A549 (cell line): ENCODE results near the gene POLDIP3.

ENCODE experiments used
- CHD4 ChIP-seq: fragments of 200-600 bp; sonication (generic); IDR thresholded peaks from 2 replicates; pipeline ENCODE4 v1.6.1; 2016; ENCODE audit warnings: antibody characterized with exemption, mild to moderate bottlenecking, borderline replicate concordance
- EP300 ChIP-seq, 2 experiments: fragments of >200 bp; sonication (Bioruptor Twin); formaldehyde crosslinking; IDR thresholded peaks; 2 replicates in 1 of 2; 3 replicates in 1 of 2; pipeline ENCODE4 v1.6.1; 2016 to 2017
- JUNB ChIP-seq: fragments of >200 bp; sonication (Bioruptor Twin); formaldehyde crosslinking; IDR thresholded peaks from 2 replicates; pipeline ENCODE4 v1.6.1; 2016
- POLR2A ChIP-seq: IDR thresholded peaks from 2 replicates; pipeline ENCODE4 v1.6.1; 2012; ENCODE audit warnings: mild to moderate bottlenecking, low read length
- RCOR1 ChIP-seq: fragments of 150-350 bp; IDR thresholded peaks from 2 replicates; pipeline ENCODE4 v1.6.1; 2014; ENCODE audit warnings: antibody characterized with exemption, low read length, low read depth
- TF ChIP-seq, protein P1 (sequence below): fragments of >200 bp; sonication (Bioruptor Twin); formaldehyde crosslinking; IDR thresholded peaks from 3 replicates; pipeline ENCODE4 v1.5.1; 2016

DNA sequence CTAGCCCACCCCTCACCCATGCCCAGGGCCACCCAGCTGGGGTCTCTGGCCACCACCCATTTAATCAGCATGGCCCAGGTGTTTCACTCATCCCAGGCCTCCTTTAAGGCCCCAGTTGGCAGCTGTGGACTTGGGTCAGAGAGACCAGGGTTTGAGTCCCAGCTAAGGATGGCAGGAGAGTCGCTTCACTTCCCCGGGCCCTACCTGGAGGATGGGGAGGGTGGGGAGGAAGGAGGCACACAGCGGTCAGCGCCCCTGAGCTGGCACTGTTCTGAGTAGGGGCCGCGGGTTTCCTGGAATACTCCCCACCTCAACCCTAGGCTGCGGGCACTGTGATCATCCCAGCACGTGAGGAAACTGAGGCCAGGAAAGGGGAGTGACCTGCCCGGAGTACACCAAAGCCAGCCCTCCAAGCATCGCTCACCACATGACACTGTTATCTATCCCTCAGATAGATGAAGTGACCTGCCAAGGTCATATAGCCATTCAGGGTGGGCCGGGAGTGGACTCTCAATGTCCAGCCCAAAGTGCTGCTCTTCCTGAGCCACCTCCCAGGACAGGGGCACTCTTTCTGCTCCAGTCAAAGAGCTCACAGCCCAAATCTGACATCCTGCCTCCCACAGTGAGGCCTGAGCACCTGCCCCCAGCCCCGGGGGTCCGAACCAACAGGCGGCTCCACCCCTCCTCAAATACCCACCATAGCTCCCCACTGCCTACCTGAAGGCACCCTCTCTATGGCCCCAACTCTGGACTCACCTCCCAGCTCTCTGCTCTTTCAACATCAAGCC lies 29.1 kb upstream of the POLDIP3 start:
- TF ChIP-seq, protein P1, sequence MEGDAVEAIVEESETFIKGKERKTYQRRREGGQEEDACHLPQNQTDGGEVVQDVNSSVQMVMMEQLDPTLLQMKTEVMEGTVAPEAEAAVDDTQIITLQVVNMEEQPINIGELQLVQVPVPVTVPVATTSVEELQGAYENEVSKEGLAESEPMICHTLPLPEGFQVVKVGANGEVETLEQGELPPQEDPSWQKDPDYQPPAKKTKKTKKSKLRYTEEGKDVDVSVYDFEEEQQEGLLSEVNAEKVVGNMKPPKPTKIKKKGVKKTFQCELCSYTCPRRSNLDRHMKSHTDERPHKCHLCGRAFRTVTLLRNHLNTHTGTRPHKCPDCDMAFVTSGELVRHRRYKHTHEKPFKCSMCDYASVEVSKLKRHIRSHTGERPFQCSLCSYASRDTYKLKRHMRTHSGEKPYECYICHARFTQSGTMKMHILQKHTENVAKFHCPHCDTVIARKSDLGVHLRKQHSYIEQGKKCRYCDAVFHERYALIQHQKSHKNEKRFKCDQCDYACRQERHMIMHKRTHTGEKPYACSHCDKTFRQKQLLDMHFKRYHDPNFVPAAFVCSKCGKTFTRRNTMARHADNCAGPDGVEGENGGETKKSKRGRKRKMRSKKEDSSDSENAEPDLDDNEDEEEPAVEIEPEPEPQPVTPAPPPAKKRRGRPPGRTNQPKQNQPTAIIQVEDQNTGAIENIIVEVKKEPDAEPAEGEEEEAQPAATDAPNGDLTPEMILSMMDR, result no peak
- TF ChIP-seq POLR2A (no peak), RCOR1 (no peak), JUNB (no peak), CHD4 (no peak), EP300 (IDR thresholded peaks at IDR 0.05) (no peak)
